GM19372 (cell line): ENCODE data around the gene OPCML.

Experiments used
- ATAC-seq: cut with Tn5 transposase; IDR thresholded peaks from one replicate; pipeline ENCODE4 v1.9.1; 2021; ENCODE audit warnings: mild to moderate bottlenecking, low read depth, moderate library complexity; ENCODE audit not compliant: unreplicated experiment

OPCML gene

GRCh38 chr11:133049244-133050019, 482.9 kb downstream of the OPCML start:
- no peak for ATAC-seq

GRCh38 chr11:133048270-133048669, 484.0 kb downstream of the OPCML start:
- no peak for ATAC-seq

GRCh38 chr11:133047771-133048115, 484.6 kb downstream of the OPCML start:
- ATAC-seq: no peak

GRCh38 chr11:133047036-133047770, 485.1 kb downstream of the OPCML start:
- ATAC-seq: no peak

GRCh38 chr11:133046252-133046651, 486.0 kb downstream of the OPCML start:
- ATAC-seq: no peak

- no peak for ATAC-seq
Measured at GRCh38 chr11:133041928-133042882, 490.1 kb downstream of the OPCML start.

- no peak for ATAC-seq
Measured at GRCh38 chr11:133041181-133041580, 491.1 kb downstream of the OPCML start.

- no peak for ATAC-seq
Measured at GRCh38 chr11:133040289-133040900, 491.9 kb downstream of the OPCML start.

GRCh38 chr11:133038850-133039249, 493.5 kb downstream of the OPCML start:
- no peak for ATAC-seq

GRCh38 chr11:133034929-133035328, 497.4 kb downstream of the OPCML start:
- ATAC-seq: no peak

GRCh38 chr11:133029107-133029506, 503.2 kb downstream of the OPCML start:
- no peak for ATAC-seq

- no peak for ATAC-seq
Measured at GRCh38 chr11:133026952-133027351, 505.3 kb downstream of the OPCML start.

GRCh38 chr11:133024301-133024700, 508.0 kb downstream of the OPCML start:
- no peak for ATAC-seq

GRCh38 chr11:133023232-133023631, 509.1 kb downstream of the OPCML start:
- no peak for ATAC-seq

- ATAC-seq: no peak
Measured at GRCh38 chr11:133021553-133021952, 510.7 kb downstream of the OPCML start.

- no peak for ATAC-seq
Measured at GRCh38 chr11:133020372-133020714, 512.0 kb downstream of the OPCML start.

GRCh38 chr11:133019545-133020371, 512.5 kb downstream of the OPCML start:
- ATAC-seq: no peak

- ATAC-seq: no peak
Measured at GRCh38 chr11:133015457-133015856, 516.8 kb downstream of the OPCML start.

GRCh38 chr11:133014337-133014736, 518.0 kb downstream of the OPCML start:
- no peak for ATAC-seq

- no peak for ATAC-seq
Measured at GRCh38 chr11:133012803-133013202, 519.5 kb downstream of the OPCML start.
